Stimulated activated naive CD8-positive, alpha-beta T cell treated with anti-CD3 and anti-CD28 coated beads, Interleukin-15, Interleukin-2, amounts not matched to agents 100 U/mL and 50 U/mL, for 24 hours (primary cell): ENCODE data around the gene TMC1.
A peak's percentile ranks its signal among the peaks of the same experiment; 100 is the strongest.
"Not testable (repeated sequence)": the region's sequence is repeated elsewhere in the genome, so short reads cannot be mapped to it uniquely, and the experiment has no call there.

Experiments
- ATAC-seq: fragments of 150-1000 bp; cut with Tn5 transposase; one replicate; pipeline ENCODE4 v1.10.0; 2021
- DNase-seq: peaks from one replicate; pipeline ENCODE4 v3.0.0; 2021

Gene TMC1

GRCh38 chr9:72526901-72527800 is 5.7 kb downstream of the TMC1 start:
- ATAC-seq (peak; percentile 96), DNase-seq (peak; percentile 78)

GRCh38 chr9:72527801-72528195 is 6.4 kb downstream of the TMC1 start:
- no peak for ATAC-seq
- DNase-seq, result no peak

GRCh38 chr9:72529531-72529930 is 8.1 kb downstream of the TMC1 start:
- DNase-seq (no peak), ATAC-seq (no peak)

- no peak for ATAC-seq
These were observed 11.9 kb downstream of the TMC1 start for GRCh38 chr9:72533322-72533721.

GRCh38 chr9:72534931-72535330 is 13.5 kb downstream of the TMC1 start:
- ATAC-seq, result no peak

More at GRCh38 chr9:72533322-72533721, 11.9 kb downstream of the TMC1 start:
- no peak for DNase-seq

GRCh38 chr9:72537011-72537545 is 15.7 kb downstream of the TMC1 start:
- ATAC-seq (no peak), DNase-seq (no peak)

More at GRCh38 chr9:72534931-72535330, 13.5 kb downstream of the TMC1 start:
- no peak for DNase-seq

- no peak for ATAC-seq
- no peak for DNase-seq
These were observed 16.3 kb downstream of the TMC1 start for GRCh38 chr9:72537671-72538070.

- DNase-seq (no peak), ATAC-seq (no peak)
These were observed 17.7 kb downstream of the TMC1 start for GRCh38 chr9:72538921-72539702.

- ATAC-seq, result no peak
These were observed 18.5 kb downstream of the TMC1 start for GRCh38 chr9:72539824-72540347.

GRCh38 chr9:72540348-72540873 is 19.0 kb downstream of the TMC1 start:
- ATAC-seq, result no peak
- no peak for DNase-seq

More at GRCh38 chr9:72539824-72540347, 18.5 kb downstream of the TMC1 start:
- no peak for DNase-seq

GRCh38 chr9:72542537-72542833 is 21.1 kb downstream of the TMC1 start:
- not testable (repeated sequence) for DNase-seq, ATAC-seq

GRCh38 chr9:72542917-72543316 is 21.5 kb downstream of the TMC1 start:
- DNase-seq (no peak), ATAC-seq (no peak)

- DNase-seq (no peak), ATAC-seq (no peak)
These were observed 29.9 kb downstream of the TMC1 start for GRCh38 chr9:72551306-72551705.

GRCh38 chr9:72552356-72552755 is 30.9 kb downstream of the TMC1 start:
- ATAC-seq (no peak), DNase-seq (no peak)

- ATAC-seq (no peak), DNase-seq (no peak)
These were observed 32.8 kb downstream of the TMC1 start for GRCh38 chr9:72554221-72554641.

GRCh38 chr9:72557549-72557948 is 36.1 kb downstream of the TMC1 start:
- peak; percentile 58 for DNase-seq
- peak; percentile 99 for ATAC-seq

GRCh38 chr9:72560086-72560485 is 38.7 kb downstream of the TMC1 start:
- ATAC-seq (no peak), DNase-seq (no peak)

GRCh38 chr9:72563806-72564205 is 42.4 kb downstream of the TMC1 start:
- DNase-seq, result no peak
- ATAC-seq, result no peak

GRCh38 chr9:72564479-72565281 is 43.3 kb downstream of the TMC1 start:
- no peak for ATAC-seq
- no peak for DNase-seq

- ATAC-seq, result no peak
These were observed 44.1 kb downstream of the TMC1 start for GRCh38 chr9:72565535-72565934.

GRCh38 chr9:72574156-72574810 is 52.9 kb downstream of the TMC1 start:
- DNase-seq, result no peak
- ATAC-seq, result no peak

More at GRCh38 chr9:72565535-72565934, 44.1 kb downstream of the TMC1 start:
- no peak for DNase-seq
